Bronchial epithelial cell (primary cell): ENCODE measurements around the gene PRDM13. TPM values are rescaled to one million over a fixed set of nuclear protein-coding genes. Genes with fewer than 3 reads are reported as not detected.
"Not testable (repeated sequence)": the region's sequence is repeated elsewhere in the genome, so short reads cannot be mapped to it uniquely, and the experiment has no call there.

Source experiments
- DNase-seq: peaks from one replicate; pipeline ENCODE4 v3.0.0-alpha.2; 2010; ENCODE audit warnings: low read depth
- FAIRE-seq: peaks from 2 replicates; lab custom pipeline; 2011; peaks lifted over from hg19 to GRCh38; lab: Jason Lieb, UNC
- H3K27me3 ChIP-seq: 2 replicates; pipeline ENCODE4 v1.5.1; 2011; ENCODE audit warnings: low read length; ENCODE audit not compliant: control insufficient read depth, insufficient read depth
- H3K36me3 ChIP-seq: 2 replicates; pipeline ENCODE4 v1.5.1; 2011; ENCODE audit warnings: low read length; ENCODE audit not compliant: control insufficient read depth, insufficient read depth
- H3K4me3 ChIP-seq: 2 replicates; pipeline ENCODE4 v1.5.1; 2011; ENCODE audit warnings: mild to moderate bottlenecking, low read depth, low read length, control low read depth
- CTCF ChIP-seq: IDR thresholded peaks from 2 replicates; pipeline ENCODE4 v1.5.1; 2011; ENCODE audit warnings: mild to moderate bottlenecking, moderate library complexity, low read length, control low read depth, inconsistent platforms; ENCODE audit not compliant: insufficient read depth, severe bottlenecking
- total RNA-seq: library from RNA; depleted of rRNA; stranded (reverse); fragments of >200 nt; gene quantifications from 2 replicates; pipeline ENCODE4 v1.2.1, GENCODE V29; 2014

The PRDM13 gene
- total RNA-seq, 1 donor from 2014 or later, result not detected

DNA sequence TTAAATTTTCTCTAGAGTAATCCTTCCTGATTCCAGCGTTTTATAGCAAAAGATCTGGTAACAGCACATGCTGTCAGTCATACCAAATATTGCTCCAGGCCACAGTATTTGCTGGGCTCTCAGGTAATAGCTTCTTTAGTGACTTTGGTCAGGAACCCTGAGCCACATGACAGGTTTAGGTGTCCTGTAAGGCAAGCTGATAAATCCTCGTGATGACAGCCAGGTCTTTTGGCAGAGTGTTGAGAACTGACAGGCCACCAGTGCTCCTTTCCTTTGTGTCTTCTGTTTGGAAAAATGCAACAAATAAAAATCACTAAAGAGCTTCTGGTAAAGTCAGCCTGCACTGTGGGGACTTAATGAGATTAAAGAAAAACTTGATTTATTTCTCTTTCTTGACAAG, 34.6 kb downstream of the PRDM13 start:
- FAIRE-seq (no peak), DNase-seq (no peak)
- H3K27me3 ChIP-seq, result no peaks in the 10 kb centered on the region
- no peaks in the 10 kb centered on the region for H3K36me3 ChIP-seq
- H3K4me3 ChIP-seq, result no peak overlapping the region
- TF ChIP-seq CTCF, result no peak

GRCh38 chr6:99645986-99646385, 39.4 kb downstream of the PRDM13 start:
- Histone ChIP-seq H3K4me3 (no peak overlapping the region), H3K27me3 (no peaks in the 10 kb centered on the region), H3K36me3 (no peaks in the 10 kb centered on the region)
- DNase-seq, result no peak
- no peak for TF ChIP-seq CTCF
- FAIRE-seq, result no peak

- H3K27me3 ChIP-seq, H3K4me3 ChIP-seq, DNase-seq, H3K36me3 ChIP-seq, FAIRE-seq: not testable (repeated sequence)
Measured at GRCh38 chr6:99650091-99650571, 43.5 kb downstream of the PRDM13 start.

GRCh38 chr6:99660206-99660605, 53.6 kb downstream of the PRDM13 start:
- Histone ChIP-seq H3K36me3 (no peaks in the 10 kb centered on the region), H3K27me3 (no peaks in the 10 kb centered on the region), H3K4me3 (no peak overlapping the region)
- FAIRE-seq (no peak), DNase-seq (no peak)
- no peak for TF ChIP-seq CTCF

- no peak for TF ChIP-seq CTCF
- FAIRE-seq (no peak), DNase-seq (no peak)
- Histone ChIP-seq H3K27me3 (no peaks in the 10 kb centered on the region), H3K36me3 (no peaks in the 10 kb centered on the region), H3K4me3 (no peak overlapping the region)
Measured at GRCh38 chr6:99661870-99662269, 55.2 kb downstream of the PRDM13 start.

DNA sequence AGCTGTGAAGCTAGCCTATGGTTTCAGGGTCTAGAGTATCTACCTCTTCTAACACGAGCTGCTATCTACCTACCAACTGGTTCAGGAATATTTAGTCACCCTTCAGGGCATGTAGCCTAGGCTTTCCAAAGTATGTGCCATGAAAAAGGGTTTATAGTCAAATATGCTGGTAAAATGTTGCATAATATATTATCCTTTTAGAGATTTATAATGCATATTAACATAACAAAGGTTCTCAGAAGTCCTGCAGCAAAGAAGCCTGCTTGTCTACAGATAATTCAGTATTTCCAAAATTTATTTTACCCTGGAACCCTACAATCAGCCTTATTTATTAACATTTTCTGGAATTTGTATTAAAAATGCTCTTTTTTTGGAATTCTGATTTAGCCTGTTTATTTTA, 56.0 kb downstream of the PRDM13 start:
- Histone ChIP-seq H3K4me3 (no peak overlapping the region), H3K27me3 (no peaks in the 10 kb centered on the region), H3K36me3 (no peaks in the 10 kb centered on the region)
- no peak for TF ChIP-seq CTCF
- FAIRE-seq (no peak), DNase-seq (no peak)

Other genes starting within 250 kb of the PRDM13 start
- 7.4 and 8.4 TPM in 2 replicates for gene COQ3, start 212.6 kb upstream of the PRDM13 start, total RNA-seq
- 37.9 and 46.1 TPM in 2 replicates for gene PNISR, start 181.5 kb upstream of the PRDM13 start, total RNA-seq
- 13.4 and 19.2 TPM in 2 replicates for gene USP45, start 91.4 kb upstream of the PRDM13 start, total RNA-seq
- gene CCNC, start 38.2 kb upstream of the PRDM13 start, total RNA-seq, result 94.8 and 95.5 TPM in 2 replicates